ENCODE data around the gene RUNX1.

DNA sequence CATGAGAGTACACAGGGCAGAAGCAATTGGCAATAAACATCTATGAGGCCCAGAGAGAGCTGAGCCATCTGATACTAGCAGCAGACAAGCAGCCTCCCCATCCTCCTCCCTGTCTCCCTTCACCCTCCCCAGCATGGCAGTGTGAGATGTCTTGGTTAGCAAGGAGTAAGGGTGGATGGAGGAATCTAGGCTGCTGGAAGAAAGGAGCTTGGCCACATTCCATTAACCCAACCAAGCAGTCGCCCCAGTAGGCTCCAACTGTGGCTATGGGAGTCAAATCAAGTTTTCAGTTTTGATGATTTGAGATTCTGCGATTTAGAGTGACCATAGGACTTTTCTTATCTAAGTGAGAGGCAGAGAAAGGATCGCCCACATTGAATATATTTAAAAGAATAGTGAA lies 12.9 kb upstream of the RUNX1 start:
- TF ChIP-seq POLR2AphosphoS5 (IDR thresholded peaks at IDR 0.05; ENCODE audit: low read length) (no peak), ZZZ3 (IDR thresholded peaks at IDR 0.05; ENCODE audit: control insufficient read depth, insufficient read length, low read depth) (no peak), MYC (IDR thresholded peaks at IDR 0.05; ENCODE audit: insufficient read depth, insufficient read length, insufficient replicate concordance, low read length, severe bottlenecking) (no peak)
- TF ChIP-seq, protein P1, sequence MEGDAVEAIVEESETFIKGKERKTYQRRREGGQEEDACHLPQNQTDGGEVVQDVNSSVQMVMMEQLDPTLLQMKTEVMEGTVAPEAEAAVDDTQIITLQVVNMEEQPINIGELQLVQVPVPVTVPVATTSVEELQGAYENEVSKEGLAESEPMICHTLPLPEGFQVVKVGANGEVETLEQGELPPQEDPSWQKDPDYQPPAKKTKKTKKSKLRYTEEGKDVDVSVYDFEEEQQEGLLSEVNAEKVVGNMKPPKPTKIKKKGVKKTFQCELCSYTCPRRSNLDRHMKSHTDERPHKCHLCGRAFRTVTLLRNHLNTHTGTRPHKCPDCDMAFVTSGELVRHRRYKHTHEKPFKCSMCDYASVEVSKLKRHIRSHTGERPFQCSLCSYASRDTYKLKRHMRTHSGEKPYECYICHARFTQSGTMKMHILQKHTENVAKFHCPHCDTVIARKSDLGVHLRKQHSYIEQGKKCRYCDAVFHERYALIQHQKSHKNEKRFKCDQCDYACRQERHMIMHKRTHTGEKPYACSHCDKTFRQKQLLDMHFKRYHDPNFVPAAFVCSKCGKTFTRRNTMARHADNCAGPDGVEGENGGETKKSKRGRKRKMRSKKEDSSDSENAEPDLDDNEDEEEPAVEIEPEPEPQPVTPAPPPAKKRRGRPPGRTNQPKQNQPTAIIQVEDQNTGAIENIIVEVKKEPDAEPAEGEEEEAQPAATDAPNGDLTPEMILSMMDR (IDR thresholded peaks at IDR 0.05 in 2 of 3, conservative IDR thresholded peaks at IDR 0.05 in 1 of 3; ENCODE audit: control insufficient read depth in 2 of 3, extremely low read depth in 1 of 3, insufficient read depth in 1 of 3, low read depth in 3 of 3, low read length in 3 of 3) = no peak

All from GM12878 (cell line).